Left cardiac atrium (tissue), 4 donors: ENCODE measurements around the gene ZNF575. TPM values are rescaled to one million over a fixed set of nuclear protein-coding genes. Genes with fewer than 3 reads are reported as not detected.
"Not testable (repeated sequence)": the region's sequence is repeated elsewhere in the genome, so short reads cannot be mapped to it uniquely, and the experiment has no call there.

ENCODE experiments used
- ATAC-seq, 2 donors: fragments of 200-7000 bp; cut with Tn5 transposase; one replicate each; pipeline ENCODE4 v1.9.1; 2020; ENCODE audit warnings: mild to moderate bottlenecking in 2 of 2, moderate library complexity in 2 of 2
- DNase-seq: peaks from one replicate; pipeline ENCODE4 v3.0.0-alpha.2; 2020
- intact Hi-C, 2 donors: fragments of 100-400 bp; cut with DNase I; formaldehyde crosslinking; loops; one replicate each; pipeline versions ENCODE4 v1.14.1 to v1.15.1; 2022 to 2023
- total RNA-seq, 2 donors: library from RNA; stranded (reverse); fragmentation: NEBNext Ultra II Directional; extraction: Animal tissue kit (Norgen Biotek cat#: 25700); gene quantifications; one replicate each; pipeline ENCODE4 v1.2.1, GENCODE V29; 2021
- donor health status: DM: no; HTN: yes; CAD: no.
- donor health status: DM: no; HTN: yes; CAD: no; lungs with severe emphysema.
- donor health status: DM: yes; HTN: yes; CAD: no.
- donor health status: Dilated cardiomyopathy.

ZNF575 gene
- total RNA-seq, 2 donors from 2014 or later: 1.1 to 1.6 TPM

DNA sequence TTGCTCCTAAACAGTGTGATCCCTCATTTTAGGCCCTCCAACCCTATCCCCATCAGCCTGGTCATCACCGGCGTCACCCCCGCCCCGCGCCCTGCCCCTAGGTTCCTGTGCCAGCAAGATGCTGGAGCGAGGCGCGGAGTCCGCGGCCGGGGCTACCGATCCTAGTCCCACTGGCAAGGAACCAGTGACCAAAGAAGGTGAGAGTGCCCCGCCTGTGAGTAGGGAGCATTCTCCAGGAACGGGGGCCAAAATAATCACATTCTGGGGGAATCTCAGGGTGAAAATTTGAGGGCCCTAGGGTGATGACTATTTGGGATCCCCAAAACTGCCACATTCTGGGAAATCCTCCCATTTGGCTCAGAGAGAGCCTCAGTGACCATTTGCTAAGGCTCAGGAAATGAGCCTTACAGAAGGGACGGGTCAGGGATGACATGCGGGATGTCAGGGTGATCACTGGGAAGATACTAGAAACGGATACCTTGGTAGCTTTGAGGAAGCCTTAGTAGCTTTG lies 1.4 kb downstream of the ZNF575 start:
- no peak for DNase-seq
- intact Hi-C loops: loop anchor here in 1 of 2 donors (5.0 to 10.0 kb wide), 2 partner anchors 133 to 250 kb away; partner anchors contain the start of gene KCNN4
- no peak for ATAC-seq

DNA sequence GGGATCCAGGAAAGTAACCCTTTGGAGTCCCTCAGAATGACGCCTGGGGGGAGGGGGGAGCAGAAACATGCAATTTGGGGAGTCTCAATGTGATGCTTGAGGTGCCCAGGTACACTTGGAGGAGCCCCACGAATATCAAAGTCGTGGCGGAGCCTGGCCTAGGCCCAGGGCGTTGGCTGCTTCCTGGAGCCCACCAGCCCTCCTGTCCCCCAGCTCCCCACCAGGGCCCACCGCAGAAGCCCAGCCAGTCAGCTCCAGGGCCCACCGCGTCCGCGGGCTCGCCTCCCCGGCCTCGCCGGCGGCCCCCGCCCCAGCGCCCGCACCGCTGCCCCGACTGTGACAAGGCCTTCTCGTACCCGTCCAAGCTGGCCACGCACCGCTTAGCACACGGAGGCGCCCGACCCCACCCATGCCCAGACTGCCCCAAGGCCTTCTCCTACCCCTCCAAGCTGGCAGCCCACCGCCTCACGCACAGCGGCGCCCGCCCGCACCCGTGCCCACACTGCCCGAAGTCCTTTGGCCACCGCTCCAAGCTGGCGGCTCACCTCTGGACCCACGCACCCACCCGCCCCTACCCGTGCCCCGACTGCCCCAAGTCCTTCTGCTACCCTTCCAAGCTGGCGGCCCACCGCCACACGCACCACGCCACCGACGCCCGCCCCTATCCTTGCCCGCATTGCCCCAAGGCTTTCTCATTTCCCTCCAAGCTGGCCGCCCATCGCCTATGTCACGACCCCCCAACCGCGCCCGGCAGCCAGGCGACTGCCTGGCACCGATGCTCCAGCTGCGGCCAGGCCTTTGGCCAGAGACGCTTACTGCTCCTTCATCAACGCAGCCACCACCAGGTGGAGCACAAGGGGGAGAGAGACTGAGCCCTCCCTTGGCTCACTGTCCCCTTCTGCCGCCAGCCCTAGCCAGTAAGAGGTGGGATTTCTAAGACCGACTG lies 2.1 kb downstream of the ZNF575 start:
- intact Hi-C loops: loop anchor here in 1 of 2 donors (5.0 to 10.0 kb wide), 3 partner anchors 117 to 250 kb away; partner anchors contain the start of gene KCNN4
- ATAC-seq: peak; percentile 1 to 4
- DNase-seq: peak; percentile 82

DNA sequence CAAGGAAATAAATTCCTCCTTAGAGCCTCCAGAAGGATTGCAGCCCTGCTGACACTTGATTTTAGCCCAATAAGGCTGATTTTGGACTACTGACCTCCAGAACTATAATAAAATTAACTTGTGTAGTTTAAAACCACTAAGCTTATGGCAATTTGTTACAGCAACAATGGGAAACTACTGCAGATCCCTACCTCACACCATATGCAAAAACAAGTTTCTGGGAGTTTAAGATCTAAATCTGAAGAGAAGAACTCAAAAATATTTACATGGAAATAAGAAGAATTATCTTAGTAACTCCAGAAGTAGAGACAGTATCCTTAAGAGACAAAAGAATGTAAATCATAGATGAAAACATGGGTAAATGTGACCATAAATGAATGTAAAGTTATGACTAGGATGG lies 5.9 kb downstream of the ZNF575 start:
- intact Hi-C loops: loop anchor here in 1 of 2 donors (5.0 to 10.0 kb wide), 2 partner anchors 113 to 246 kb away; partner anchors contain the start of gene KCNN4
- DNase-seq (no peak), ATAC-seq (no peak)

DNA sequence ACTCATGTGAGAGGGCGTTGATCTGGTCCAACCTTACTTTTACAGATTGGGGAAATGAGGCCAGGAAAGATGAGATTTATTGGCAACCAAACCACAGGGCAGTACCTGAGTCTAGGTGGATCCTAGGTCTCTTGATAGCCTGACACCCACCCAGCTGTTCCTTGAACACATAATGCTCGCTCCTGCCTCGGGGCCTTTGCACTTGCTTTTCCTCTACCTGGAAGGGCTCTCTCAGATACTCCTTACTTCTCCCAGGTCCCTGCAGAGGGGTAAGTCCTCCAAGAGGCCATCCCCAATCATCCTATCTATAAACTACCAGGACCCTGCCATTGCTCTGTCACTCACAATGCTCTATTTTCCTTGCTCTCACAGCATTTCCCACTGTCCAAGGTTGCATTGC lies 7.4 kb downstream of the ZNF575 start:
- DNase-seq: no peak
- ATAC-seq: no peak
- intact Hi-C loops: no loop called here

DNA sequence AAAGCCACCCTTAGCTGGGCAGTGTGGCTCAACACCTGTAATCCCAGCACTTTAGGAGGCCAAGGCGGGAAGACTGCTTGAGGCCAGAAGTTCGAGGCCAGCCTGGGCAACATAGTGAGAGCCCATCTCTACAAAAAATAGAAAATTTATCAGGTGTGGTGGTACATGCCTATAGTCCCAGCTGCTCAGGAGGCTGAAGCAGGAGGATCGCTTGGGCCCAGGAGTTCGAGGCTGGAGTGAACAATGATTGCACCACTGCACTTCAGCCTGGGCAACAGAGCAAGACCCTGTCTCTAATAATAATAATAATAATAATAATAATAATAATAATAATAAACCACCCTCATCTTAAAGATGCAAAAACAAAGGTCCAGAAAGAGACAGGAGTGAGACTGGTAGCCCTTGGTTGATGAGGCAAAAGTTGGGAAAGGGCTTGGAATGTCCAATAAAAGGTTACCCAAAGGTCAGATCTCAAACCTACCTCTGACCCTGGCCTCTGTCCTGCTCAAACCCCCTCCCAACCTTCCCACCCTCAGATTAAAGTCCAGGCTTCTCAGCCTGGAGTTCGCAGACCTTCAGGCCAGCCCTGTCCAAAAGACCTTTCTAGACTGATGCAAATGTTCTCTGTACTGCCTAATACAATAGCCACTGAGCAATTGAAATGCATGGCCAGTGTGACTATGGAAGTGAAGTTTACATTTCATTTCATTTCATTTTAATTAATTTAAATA lies 9.1 kb downstream of the ZNF575 start:
- DNase-seq (no peak), ATAC-seq (no peak)
- intact Hi-C loops: no loop called here

DNA sequence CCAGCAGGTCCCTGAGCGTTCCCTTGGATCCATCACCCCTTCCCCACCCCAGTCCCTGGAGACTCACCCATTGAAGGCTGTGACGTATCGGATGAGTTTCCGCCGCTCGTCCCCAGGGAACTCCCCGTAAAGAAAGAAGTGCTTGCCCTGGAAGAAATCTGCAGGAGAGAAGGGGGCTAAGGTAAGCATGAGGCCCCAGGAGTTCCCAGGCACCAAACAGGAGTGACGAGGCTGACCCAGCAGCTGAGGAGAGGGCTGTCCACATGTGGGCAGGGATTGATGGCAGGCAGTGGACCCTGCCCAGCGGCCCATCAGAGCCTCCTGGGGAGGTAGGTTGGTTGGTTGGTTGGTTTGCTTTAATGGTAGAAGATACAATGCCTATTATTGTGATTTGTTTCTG lies 11.1 kb downstream of the ZNF575 start:
- intact Hi-C loops: no loop called here
- ATAC-seq (no peak), DNase-seq (no peak)

DNA sequence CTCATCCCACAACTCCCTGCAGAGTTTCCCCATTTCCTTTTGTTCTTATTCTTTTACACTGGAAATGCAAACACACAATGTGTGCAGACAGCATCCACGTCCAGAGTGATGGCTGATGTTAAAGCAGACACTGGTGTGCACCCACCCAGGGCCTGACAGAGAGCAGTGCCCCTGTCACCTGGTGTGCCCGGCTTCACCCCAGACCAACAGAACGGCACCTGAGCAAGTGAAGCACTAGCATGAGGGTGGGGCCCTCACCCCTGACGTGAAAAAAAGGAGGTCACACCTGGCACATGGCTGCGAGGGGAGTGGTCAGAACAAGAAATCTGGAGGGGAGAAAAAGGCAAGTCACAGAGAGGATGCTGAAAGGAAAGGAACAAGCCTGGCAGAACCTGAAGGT lies 12.3 kb downstream of the ZNF575 start:
- intact Hi-C loops: no loop called here
- no peak for DNase-seq

DNA sequence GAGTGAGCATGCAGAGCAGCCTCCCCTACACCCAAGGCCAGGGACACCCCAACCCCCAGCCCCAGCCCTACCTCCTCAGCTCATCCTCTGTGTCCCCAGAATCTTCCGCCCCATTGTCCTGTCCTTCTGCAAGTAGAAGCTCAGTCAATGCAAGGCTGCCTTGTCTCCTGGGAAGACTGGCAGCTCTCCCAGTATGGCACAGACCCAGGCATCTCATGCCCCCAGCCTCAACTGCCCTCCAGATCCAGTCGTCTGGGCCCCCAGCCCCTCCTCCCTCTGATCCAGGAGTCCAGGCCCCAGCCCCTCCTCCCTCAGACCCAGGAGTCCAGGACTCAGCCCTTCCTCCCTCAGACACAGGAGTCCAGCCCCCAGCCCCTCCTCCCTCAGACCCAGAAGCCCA lies 13.0 kb downstream of the ZNF575 start:
- intact Hi-C loops: no loop called here
- no peak for DNase-seq
- ATAC-seq: no peak

More for the DNA sequence above, 12.3 kb downstream of the ZNF575 start:
- no peak for ATAC-seq

DNA sequence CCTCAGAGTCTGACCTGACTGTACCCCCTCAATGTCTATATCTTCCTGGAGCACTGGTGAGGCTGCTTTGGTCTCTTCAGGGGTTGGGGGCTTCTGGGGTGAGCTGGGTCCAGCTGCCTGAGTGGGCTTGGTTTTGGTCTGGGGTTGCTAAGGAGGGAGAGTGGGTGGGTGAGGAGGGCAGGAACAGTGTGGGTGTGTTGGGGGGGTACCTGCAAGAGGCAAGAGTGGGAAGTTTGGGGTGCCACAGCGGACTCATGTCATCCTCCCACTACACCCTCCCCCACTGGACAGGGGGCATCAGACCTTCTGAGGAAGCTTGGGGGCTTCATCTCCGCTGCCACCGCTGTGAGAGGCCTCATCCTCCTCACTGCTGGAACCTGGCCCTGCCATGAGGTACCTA lies 13.6 kb downstream of the ZNF575 start:
- intact Hi-C loops: no loop called here
- no peak for ATAC-seq
- no peak for DNase-seq

DNA sequence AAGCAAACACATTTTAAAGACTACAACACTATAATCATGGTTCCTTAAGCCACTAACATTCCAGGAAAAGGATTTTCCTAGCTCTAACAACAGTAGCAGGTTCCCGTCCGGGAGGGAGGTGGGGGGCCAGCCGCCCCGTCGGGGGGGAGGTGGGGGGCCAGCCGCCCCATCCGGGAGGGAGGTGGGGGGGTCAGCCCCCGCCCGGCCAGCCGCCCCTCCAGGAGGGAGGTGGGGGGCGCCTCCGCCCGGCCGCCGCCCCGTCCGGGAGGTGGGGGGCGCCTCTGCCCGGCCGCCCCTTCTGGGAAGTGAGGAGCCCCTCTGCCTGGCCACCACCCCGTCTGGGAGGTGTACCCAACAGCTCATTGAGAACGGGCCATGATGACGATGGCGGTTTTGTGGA lies 14.9 kb downstream of the ZNF575 start:
- ATAC-seq, intact Hi-C loops, DNase-seq: not testable (repeated sequence)

DNA sequence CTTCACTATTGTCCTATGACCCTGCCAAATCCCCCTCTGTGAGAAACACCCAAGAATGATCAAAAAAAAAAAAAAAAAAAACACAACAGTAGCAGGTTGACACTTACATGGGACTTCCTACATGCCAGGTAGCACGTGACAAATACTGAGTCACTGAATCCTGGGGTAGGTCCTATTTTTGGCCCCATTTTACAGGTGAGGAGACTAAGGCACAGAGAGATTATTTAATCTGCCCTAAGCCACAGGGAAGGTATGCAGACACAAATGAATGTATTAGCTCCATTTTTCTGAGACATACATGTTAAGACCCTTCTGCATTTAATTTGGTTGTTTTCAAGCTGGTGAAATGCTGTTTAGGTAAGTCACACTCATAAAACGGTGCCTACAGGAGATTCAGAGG lies 15.7 kb downstream of the ZNF575 start:
- intact Hi-C loops: no loop called here
- DNase-seq: no peak
- ATAC-seq: no peak

DNA sequence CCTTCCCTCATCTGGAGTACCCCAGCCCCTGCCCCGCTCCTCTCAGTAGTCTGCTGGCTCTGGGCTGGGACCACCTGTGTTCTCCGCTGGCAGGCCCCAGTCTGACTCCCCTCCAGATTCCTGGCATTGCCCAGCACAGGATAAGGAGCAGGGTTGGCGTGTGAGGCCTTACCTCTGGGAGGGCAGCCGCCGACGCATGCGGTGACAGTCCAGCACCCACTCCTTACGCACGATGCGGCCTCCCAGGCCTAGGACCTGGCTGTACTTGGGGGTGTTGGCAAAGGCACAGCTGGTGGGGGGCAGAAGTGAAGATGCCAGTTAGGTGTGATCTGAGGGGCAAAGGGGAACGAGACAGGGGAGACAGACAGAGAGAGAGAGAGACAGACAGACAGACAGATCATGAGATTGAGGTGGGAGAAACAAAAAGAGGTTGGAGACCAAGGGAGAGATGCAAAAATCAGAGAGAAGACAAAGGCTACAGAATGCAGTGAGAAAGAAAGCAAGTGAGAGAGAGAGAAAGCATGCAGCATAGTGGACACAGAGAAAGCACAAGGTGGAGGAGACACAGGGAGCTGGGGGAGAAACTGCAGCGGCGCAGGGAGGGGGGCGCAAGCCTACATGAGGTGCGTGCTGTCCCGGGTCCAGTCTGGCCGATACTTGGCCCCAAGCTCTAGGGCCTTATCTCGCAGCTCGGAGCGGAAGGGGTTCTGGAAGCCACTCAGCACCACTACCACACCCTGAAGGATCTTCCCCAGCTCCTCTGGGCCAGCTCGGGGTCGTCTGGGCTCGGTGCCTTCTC lies 18.6 kb downstream of the ZNF575 start:
- intact Hi-C loops: loop anchor here in 1 of 2 donors (10.0 kb wide), 1 partner anchor 103 kb away; no protein-coding TSS in a partner anchor
- DNase-seq: no peak
- no peak for ATAC-seq

DNA sequence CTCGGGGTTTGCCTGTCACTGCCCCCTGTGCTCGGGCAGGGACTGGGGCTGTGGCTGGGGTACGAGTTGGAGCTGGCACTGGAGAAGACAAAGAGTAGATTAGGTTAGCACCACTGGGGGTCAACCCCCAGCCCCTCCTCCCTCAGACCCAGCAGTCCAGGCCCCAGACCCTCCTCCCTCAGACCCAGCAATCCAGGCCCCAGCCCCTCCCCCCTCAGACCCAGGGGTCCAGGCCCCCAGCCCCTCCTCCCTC lies 19.1 kb downstream of the ZNF575 start:
- ATAC-seq (no peak), DNase-seq (no peak)
- intact Hi-C loops: loop anchor here in 1 of 2 donors (10.0 kb wide), 1 partner anchor 103 kb away; no protein-coding TSS in a partner anchor

DNA sequence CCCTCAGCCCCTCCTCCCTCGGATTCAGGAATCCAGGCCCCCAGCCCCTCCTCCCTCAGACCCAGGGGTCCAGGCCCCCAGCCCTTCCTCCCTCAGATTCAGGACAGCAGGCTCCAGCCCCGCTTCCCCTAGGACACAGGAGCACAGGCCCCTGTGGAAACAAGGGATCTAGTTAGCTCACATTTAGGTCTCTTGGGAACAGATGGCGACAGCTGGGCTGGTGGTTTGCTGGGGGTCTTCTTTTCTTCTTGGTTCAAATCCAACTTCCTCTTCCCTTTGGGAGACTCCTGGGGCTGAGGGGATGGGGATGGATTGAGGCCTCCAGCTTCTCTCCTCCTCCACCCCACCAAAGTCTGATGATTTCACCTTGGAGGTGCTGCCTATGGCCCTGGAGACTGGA lies 19.6 kb downstream of the ZNF575 start:
- no peak for ATAC-seq
- DNase-seq: no peak
- intact Hi-C loops: loop anchor here in 1 of 2 donors (10.0 kb wide), 1 partner anchor 102 kb away; no protein-coding TSS in a partner anchor

DNA sequence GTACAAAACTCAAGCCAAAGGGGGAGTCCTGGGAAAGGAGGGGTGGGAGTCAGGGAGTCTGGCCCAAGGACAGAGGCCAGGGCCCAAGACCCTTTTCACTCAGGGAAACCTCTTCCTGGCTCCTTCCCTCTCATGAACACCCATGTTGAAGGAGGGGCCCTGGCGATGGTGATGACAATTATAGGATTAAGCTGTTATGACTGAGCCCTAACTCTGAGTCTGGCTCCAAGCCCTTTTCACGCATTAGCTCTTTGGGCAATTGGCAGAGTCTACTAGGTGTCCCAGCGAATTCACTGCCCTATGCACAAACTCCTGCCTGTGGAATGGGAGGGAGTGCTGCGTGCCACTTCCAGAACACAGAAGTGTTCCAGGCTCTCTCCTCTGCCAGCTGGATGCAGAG lies 20.7 kb downstream of the ZNF575 start:
- ATAC-seq (no peak), DNase-seq (no peak)
- intact Hi-C loops: loop anchor here in 1 of 2 donors (10.0 kb wide), 1 partner anchor 101 kb away; no protein-coding TSS in a partner anchor

DNA sequence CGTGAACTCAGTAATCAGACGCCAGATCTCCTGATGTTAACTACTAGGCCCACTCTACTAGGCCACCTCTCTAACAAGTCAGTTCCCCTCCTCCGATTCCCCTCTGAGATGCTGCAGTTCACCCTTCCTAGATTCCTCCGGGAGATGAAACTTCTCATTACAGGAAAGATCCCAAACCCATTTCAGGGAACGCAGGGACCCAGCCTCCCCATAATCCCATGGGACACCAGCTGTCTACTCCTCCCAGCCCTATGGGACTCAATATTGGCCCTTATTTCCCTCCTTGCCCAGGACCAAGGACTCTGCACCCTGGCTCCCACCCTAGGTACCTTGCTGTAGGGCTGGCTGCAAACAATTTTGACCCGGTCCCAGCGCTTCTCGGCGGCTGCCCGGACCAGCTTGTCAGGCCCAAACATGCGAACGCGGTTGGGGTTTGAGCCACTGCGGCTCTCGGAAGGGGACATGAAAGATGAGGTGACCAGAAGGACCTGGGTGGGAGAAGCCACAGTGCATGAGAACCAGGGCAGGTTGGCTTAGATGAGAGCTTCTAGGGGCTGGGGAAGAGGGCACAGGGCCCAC lies 21.4 kb downstream of the ZNF575 start:
- intact Hi-C loops: loop anchor here in 1 of 2 donors (10.0 kb wide), 1 partner anchor 100 kb away; no protein-coding TSS in a partner anchor
- no peak for DNase-seq
- ATAC-seq: no peak

DNA sequence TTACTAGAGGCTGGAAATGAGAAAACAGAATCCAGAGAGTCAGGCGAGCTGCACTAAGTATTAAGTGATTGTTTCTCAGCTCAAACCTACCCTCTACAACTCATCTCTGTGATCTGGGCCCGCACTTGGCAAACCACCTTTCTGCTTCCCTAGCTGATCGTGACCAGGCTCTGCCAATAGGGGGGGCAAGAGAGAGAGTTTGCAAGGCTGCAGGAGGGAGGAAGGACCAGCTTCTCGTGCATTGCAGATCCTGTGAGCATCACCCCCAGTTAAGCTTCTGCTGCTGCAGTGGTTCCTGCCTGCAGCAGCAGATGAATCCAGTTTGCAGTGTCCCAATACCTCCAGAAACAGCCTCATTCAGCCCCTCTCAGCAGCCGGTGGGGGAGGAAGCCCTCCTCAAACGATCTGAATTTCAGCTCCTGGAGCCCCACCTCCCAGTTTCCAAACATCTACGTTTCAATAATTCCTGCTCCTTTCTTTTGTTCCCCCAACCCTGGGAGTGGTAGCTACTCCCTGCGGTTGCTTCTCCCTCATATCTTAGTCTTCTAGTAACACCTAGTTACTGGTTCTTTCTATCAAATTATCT lies 22.3 kb downstream of the ZNF575 start:
- intact Hi-C loops: loop anchor here in 1 of 2 donors (10.0 kb wide), 1 partner anchor 100 kb away; no protein-coding TSS in a partner anchor
- DNase-seq: peak; percentile 53
- ATAC-seq: peak in 1 of 2 donors; percentile 63

DNA sequence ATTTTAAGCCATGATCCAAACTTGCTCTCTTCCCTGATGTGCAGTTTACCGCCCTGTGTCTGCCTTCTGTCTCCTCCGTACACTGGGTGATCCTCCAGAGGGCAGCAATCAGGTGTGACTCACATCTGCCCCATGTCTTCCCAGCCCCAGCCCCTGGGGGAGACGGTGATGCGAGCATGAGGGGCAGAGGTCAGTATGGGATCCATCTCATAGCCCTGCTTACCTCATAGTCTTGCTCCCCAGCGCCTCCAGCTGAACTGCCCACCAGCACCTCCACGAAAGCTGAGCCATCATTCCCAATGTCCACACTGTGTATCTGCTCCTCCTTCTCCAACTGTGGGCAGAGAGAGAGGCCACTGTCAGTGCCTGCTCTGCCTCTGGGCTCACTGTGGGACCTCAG lies 27.7 kb downstream of the ZNF575 start:
- DNase-seq (no peak), ATAC-seq (no peak)
- intact Hi-C loops: no loop called here
